GM21723 (cell line): ENCODE data around the gene FECH.
A peak's percentile ranks its signal among the peaks of the same experiment; 100 is the strongest.
"Not testable (repeated sequence)": the region's sequence is repeated elsewhere in the genome, so short reads cannot be mapped to it uniquely, and the experiment has no call there.

ENCODE experiments used
- ATAC-seq: cut with Tn5 transposase; IDR thresholded peaks from one replicate; pipeline ENCODE4 v1.9.1; 2021; ENCODE audit warnings: mild to moderate bottlenecking, moderate library complexity; ENCODE audit not compliant: unreplicated experiment

FECH gene

GRCh38 chr18:57586251-57587049 lies at the start of gene FECH:
FECH (minus strand) TSS chr18:57586702; CDS start chr18:57586620, 82 bp downstream.
- peak; percentile 95 for ATAC-seq

- no peak for ATAC-seq
Observed at GRCh38 chr18:57635003-57635822, 48.7 kb upstream of the FECH start.

- ATAC-seq, result no peak
Observed at GRCh38 chr18:57631697-57632096, 45.2 kb upstream of the FECH start.

GRCh38 chr18:57630754-57631595 lies 44.5 kb upstream of the FECH start:
- ATAC-seq, result peak; percentile 52

GRCh38 chr18:57630002-57630753 lies 43.7 kb upstream of the FECH start:
- peak; percentile 96 for ATAC-seq

- no peak for ATAC-seq
Observed at GRCh38 chr18:57629422-57629821, 42.9 kb upstream of the FECH start.

GRCh38 chr18:57627488-57627887 lies 41.0 kb upstream of the FECH start:
- ATAC-seq, result no peak

- no peak for ATAC-seq
Observed at GRCh38 chr18:57624988-57625387, 38.5 kb upstream of the FECH start.

GRCh38 chr18:57621246-57621604 lies 34.7 kb upstream of the FECH start:
- ATAC-seq, result peak; percentile 32

GRCh38 chr18:57619876-57620275 lies 33.4 kb upstream of the FECH start:
- no peak for ATAC-seq

GRCh38 chr18:57618910-57619309 lies 32.4 kb upstream of the FECH start:
- no peak for ATAC-seq

GRCh38 chr18:57603871-57604270 lies 17.4 kb upstream of the FECH start:
- no peak for ATAC-seq

GRCh38 chr18:57595347-57595746 lies 8.8 kb upstream of the FECH start:
- ATAC-seq, result no peak

GRCh38 chr18:57592716-57593115 lies 6.2 kb upstream of the FECH start:
- not testable (repeated sequence) for ATAC-seq

- no peak for ATAC-seq
Observed at GRCh38 chr18:57589161-57589560, 2.7 kb upstream of the FECH start.

GRCh38 chr18:57587098-57587661 lies 678 bp upstream of the FECH start:
- ATAC-seq, result no peak

GRCh38 chr18:57585855-57586250 lies 649 bp downstream of the FECH start:
- ATAC-seq, result peak; percentile 14

GRCh38 chr18:57585421-57585820 lies 1.1 kb downstream of the FECH start:
- no peak for ATAC-seq

GRCh38 chr18:57584444-57584843 lies 2.1 kb downstream of the FECH start:
- no peak for ATAC-seq

GRCh38 chr18:57583297-57583835 lies 3.1 kb downstream of the FECH start:
- ATAC-seq, result no peak
